GM12892 (cell line): ENCODE measurements around the gene SURF4.

ENCODE experiments used
- POLR2A ChIP-seq: IDR thresholded peaks from 2 replicates; pipeline ENCODE4 v1.6.1; 2011; ENCODE audit warnings: low read depth, low read length, control low read depth
- POLR2AphosphoS5 ChIP-seq: IDR thresholded peaks from 2 replicates; pipeline ENCODE4 v1.6.1; 2011; ENCODE audit warnings: low read depth, low read length, control low read depth
- TAF1 ChIP-seq: IDR thresholded peaks from 2 replicates; pipeline ENCODE4 v1.6.1; 2011; ENCODE audit warnings: low read depth, mild to moderate bottlenecking, control low read depth, low read length, borderline replicate concordance

DNA sequence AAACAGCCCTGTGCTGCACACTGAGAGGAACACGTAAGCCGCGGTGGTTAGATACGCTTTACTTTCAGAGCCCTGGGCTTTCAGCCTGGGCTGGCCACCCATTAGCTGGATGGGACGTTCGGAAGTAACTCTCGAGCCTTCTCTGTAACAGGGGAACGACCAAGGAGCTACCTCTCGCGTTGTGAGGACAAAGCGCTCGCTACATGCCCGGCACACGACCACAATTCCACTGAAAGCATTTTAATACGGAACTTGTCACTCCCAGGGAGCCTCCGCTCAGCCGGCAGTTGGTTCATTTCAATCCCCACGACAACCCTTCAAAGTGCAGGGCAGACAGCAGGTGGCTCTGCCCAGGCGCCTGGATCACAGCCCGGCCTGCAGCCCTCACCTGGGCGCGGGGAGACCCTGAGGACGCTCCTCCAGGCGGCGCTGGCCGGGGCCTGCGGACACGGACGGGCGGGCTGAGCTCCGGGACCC is 19.9 kb downstream of the SURF4 start:
- no peak for TF ChIP-seq POLR2A
- no peak for TF ChIP-seq POLR2AphosphoS5
- no peak for TF ChIP-seq TAF1
